Measurements from ENCODE around the gene GNB1. TPM values are rescaled to one million over a fixed set of nuclear protein-coding genes. Genes with fewer than 3 reads are reported as not detected.

Gene GNB1
- total RNA-seq, 1 experiment from 2014 or later = 611 TPM

- no peak for TF ChIP-seq EZH2 (IDR thresholded peaks at IDR 0.05; ENCODE audit: borderline replicate concordance, low read depth, low read length, poor library complexity, severe bottlenecking)
- TF ChIP-seq CTCF (conservative IDR thresholded peaks at IDR 0.05; ENCODE audit: low read depth, low read length) = peak; percentile 94
- ChIA-PET POLR2A (ENCODE audit: low non-redundant PET) (interaction anchor here (0.6 kb wide), 1 partner anchor 23 kb away, joined by 10 read pairs; no protein-coding TSS in a partner anchor), CTCF (interaction anchor here (1.3 kb wide), 1 partner anchor 117 kb away, joined by 9 read pairs; no protein-coding TSS in a partner anchor)
- H3K9me3 ChIP-seq (ENCODE audit: low read depth, low read length, poor library complexity, severe bottlenecking) = no peaks in the 10 kb centered on the region
- no peak overlapping the region for H3K4me3 ChIP-seq (ENCODE audit: low read depth, low read length, poor library complexity, severe bottlenecking)
- peak overlapping the region; percentile 52 for H3K27ac ChIP-seq (ENCODE audit: low read depth, low read length, poor library complexity, severe bottlenecking)
- intact Hi-C loops (cut with micrococcal nuclease; ENCODE audit: unreplicated experiment) = loop anchor here (5.0 kb wide), 2 partner anchors 129 to 184 kb away; partner anchors contain the start of genes CDK11A and NADK
- no peaks in the 10 kb centered on the region for H3K27me3 ChIP-seq (replicated peaks; ENCODE audit: insufficient read depth, low read depth, low read length, poor library complexity)
- DNase-seq (ENCODE audit: low spot score) = peak; percentile 66
- peaks cover 5% of the 10 kb centered on the region for H3K4me1 ChIP-seq (ENCODE audit: insufficient read depth, low read length, poor library complexity, severe bottlenecking)
- no TSS peak for BruUV-seq (replicated peaks)
- no peaks in the 10 kb centered on the region for H3K36me3 ChIP-seq (ENCODE audit: insufficient read depth, low read length, poor library complexity, severe bottlenecking)
Observed at GRCh38 chr1:1906185-1907097, 15.6 kb upstream of the GNB1 start.

GRCh38 chr1:1903224-1903623 is 12.3 kb upstream of the GNB1 start:
- Histone ChIP-seq H3K4me3 (ENCODE audit: low read depth, low read length, poor library complexity, severe bottlenecking) (no peak overlapping the region), H3K9me3 (ENCODE audit: low read depth, low read length, poor library complexity, severe bottlenecking) (no peaks in the 10 kb centered on the region), H3K4me1 (ENCODE audit: insufficient read depth, low read length, poor library complexity, severe bottlenecking) (peaks cover 5% of the 10 kb centered on the region), H3K36me3 (ENCODE audit: insufficient read depth, low read length, poor library complexity, severe bottlenecking) (no peaks in the 10 kb centered on the region), H3K27ac (ENCODE audit: low read depth, low read length, poor library complexity, severe bottlenecking) (no peak overlapping the region), H3K27me3 (replicated peaks; ENCODE audit: insufficient read depth, low read depth, low read length, poor library complexity) (no peaks in the 10 kb centered on the region)
- POLR2A ChIA-PET (ENCODE audit: low non-redundant PET) = no interaction called here
- CTCF ChIA-PET = no interaction called here
- DNase-seq (ENCODE audit: low spot score) = no peak
- no TSS peak for BruUV-seq (replicated peaks)
- TF ChIP-seq CTCF (conservative IDR thresholded peaks at IDR 0.05; ENCODE audit: low read depth, low read length) = no peak
- TF ChIP-seq EZH2 (IDR thresholded peaks at IDR 0.05; ENCODE audit: borderline replicate concordance, low read depth, low read length, poor library complexity, severe bottlenecking) = no peak
- intact Hi-C loops (cut with micrococcal nuclease; ENCODE audit: unreplicated experiment) = no loop called here

GRCh38 chr1:1901641-1902294 is 10.9 kb upstream of the GNB1 start:
- no TSS peak for BruUV-seq (replicated peaks)
- TF ChIP-seq EZH2 (IDR thresholded peaks at IDR 0.05; ENCODE audit: borderline replicate concordance, low read depth, low read length, poor library complexity, severe bottlenecking) (no peak), CTCF (conservative IDR thresholded peaks at IDR 0.05; ENCODE audit: low read depth, low read length) (no peak)
- H3K27ac ChIP-seq (ENCODE audit: low read depth, low read length, poor library complexity, severe bottlenecking) = no peak overlapping the region
- intact Hi-C loops (cut with micrococcal nuclease; ENCODE audit: unreplicated experiment) = no loop called here
- H3K36me3 ChIP-seq (ENCODE audit: insufficient read depth, low read length, poor library complexity, severe bottlenecking) = no peaks in the 10 kb centered on the region
- H3K27me3 ChIP-seq (replicated peaks; ENCODE audit: insufficient read depth, low read depth, low read length, poor library complexity) = no peaks in the 10 kb centered on the region
- no peaks in the 10 kb centered on the region for H3K9me3 ChIP-seq (ENCODE audit: low read depth, low read length, poor library complexity, severe bottlenecking)
- H3K4me1 ChIP-seq (ENCODE audit: insufficient read depth, low read length, poor library complexity, severe bottlenecking) = peaks cover 3% of the 10 kb centered on the region
- no peak for DNase-seq (ENCODE audit: low spot score)
- H3K4me3 ChIP-seq (ENCODE audit: low read depth, low read length, poor library complexity, severe bottlenecking) = no peak overlapping the region
- ChIA-PET POLR2A (ENCODE audit: low non-redundant PET) (interaction anchor here (0.7 kb wide), 1 partner anchor 26 kb away, joined by 6 read pairs; no protein-coding TSS in a partner anchor), CTCF (no interaction called here)
